Measurements from ENCODE around the gene FFAR2.
A peak's percentile ranks its signal among the peaks of the same experiment; 100 is the strongest.
"Not testable (repeated sequence)": the region's sequence is repeated elsewhere in the genome, so short reads cannot be mapped to it uniquely, and the experiment has no call there.

The FFAR2 gene

GRCh38 chr19:35447606-35448469 lies at the start of gene FFAR2:
Gene FFAR2, plus strand, starts transcription at chr19:35448257. Its CDS starts 1,458 bp downstream, at chr19:35449715.
- no peak for DNase-seq (ENCODE audit: low read depth in 2 of 2)

GRCh38 chr19:35398570-35398969 lies 49.5 kb upstream of the FFAR2 start:
- no peak for DNase-seq (ENCODE audit: low read depth in 2 of 2)

GRCh38 chr19:35399231-35399630 lies 48.8 kb upstream of the FFAR2 start:
- no peak for DNase-seq (ENCODE audit: low read depth in 2 of 2)

- DNase-seq (ENCODE audit: low read depth in 2 of 2) = no peak
Observed at GRCh38 chr19:35399948-35400772, 47.9 kb upstream of the FFAR2 start.

- no peak for DNase-seq (ENCODE audit: low read depth in 2 of 2)
Observed at GRCh38 chr19:35400773-35401100, 47.3 kb upstream of the FFAR2 start.

GRCh38 chr19:35401416-35401815 lies 46.6 kb upstream of the FFAR2 start:
- not testable (repeated sequence) for DNase-seq (ENCODE audit: low read depth in 2 of 2)

- DNase-seq (ENCODE audit: low read depth in 2 of 2) = no peak
Observed at GRCh38 chr19:35403116-35403760, 44.8 kb upstream of the FFAR2 start.

- peak; percentile 74 to 85 for DNase-seq (ENCODE audit: low read depth in 2 of 2)
Observed at GRCh38 chr19:35404879-35405622, 43.0 kb upstream of the FFAR2 start.

GRCh38 chr19:35407619-35408018 lies 40.4 kb upstream of the FFAR2 start:
- DNase-seq (ENCODE audit: low read depth in 2 of 2) = no peak

- no peak for DNase-seq (ENCODE audit: low read depth in 2 of 2)
Observed at GRCh38 chr19:35408284-35409171, 39.5 kb upstream of the FFAR2 start.

- no peak for DNase-seq (ENCODE audit: low read depth in 2 of 2)
Observed at GRCh38 chr19:35409191-35409590, 38.9 kb upstream of the FFAR2 start.

GRCh38 chr19:35410487-35410886 lies 37.6 kb upstream of the FFAR2 start:
- DNase-seq (ENCODE audit: low read depth in 2 of 2) = no peak

- no peak for DNase-seq (ENCODE audit: low read depth in 2 of 2)
Observed at GRCh38 chr19:35414442-35414841, 33.6 kb upstream of the FFAR2 start.

GRCh38 chr19:35416331-35416730 lies 31.7 kb upstream of the FFAR2 start:
- no peak for DNase-seq (ENCODE audit: low read depth in 2 of 2)

GRCh38 chr19:35417278-35417677 lies 30.8 kb upstream of the FFAR2 start:
- DNase-seq (ENCODE audit: low read depth in 2 of 2) = no peak

- no peak for DNase-seq (ENCODE audit: low read depth in 2 of 2)
Observed at GRCh38 chr19:35417713-35418534, 30.1 kb upstream of the FFAR2 start.

GRCh38 chr19:35419046-35419445 lies 29.0 kb upstream of the FFAR2 start:
- DNase-seq (ENCODE audit: low read depth in 2 of 2) = no peak

- no peak for DNase-seq (ENCODE audit: low read depth in 2 of 2)
Observed at GRCh38 chr19:35419805-35420204, 28.3 kb upstream of the FFAR2 start.

GRCh38 chr19:35421362-35421761 lies 26.7 kb upstream of the FFAR2 start:
- no peak for DNase-seq (ENCODE audit: low read depth in 2 of 2)

- DNase-seq (ENCODE audit: low read depth in 2 of 2) = not testable (repeated sequence)
Observed at GRCh38 chr19:35423406-35423805, 24.7 kb upstream of the FFAR2 start.

Measured in stimulated activated CD4-positive, alpha-beta T cell treated with anti-CD3 and anti-CD28 coated beads, Interleukin-15, amount 100 ng/mL, for 48 hours (primary cell).